Epithelial cell of prostate (primary cell): ENCODE results near the gene COL23A1.

Source experiments
- DNase-seq: peaks from one replicate; pipeline ENCODE4 v3.0.0-alpha.2; 2011; ENCODE audit warnings: low read depth, low spot score
- H3K27ac ChIP-seq: fragments of 450-650 bp; 2 replicates; pipeline ENCODE4 v1.5.1; 2017; ENCODE audit warnings: mild to moderate bottlenecking

The COL23A1 gene

GRCh38 chr5:178590141-178590923, at the start of gene COL23A1:
Gene COL23A1, minus strand, starts transcription at chr5:178590393.
- H3K27ac ChIP-seq = peak within 1 kb of the TSS; percentile 68
- DNase-seq = no peak

- no peak overlapping the region for H3K27ac ChIP-seq
- DNase-seq = no peak
Measured at GRCh38 chr5:178637356-178638074, 47.3 kb upstream of the COL23A1 start.

GRCh38 chr5:178632285-178632684, 42.1 kb upstream of the COL23A1 start:
- DNase-seq = no peak
- no peak overlapping the region for H3K27ac ChIP-seq

GRCh38 chr5:178630951-178631350, 40.8 kb upstream of the COL23A1 start:
- H3K27ac ChIP-seq = no peak overlapping the region
- no peak for DNase-seq

GRCh38 chr5:178630475-178630930, 40.3 kb upstream of the COL23A1 start:
- H3K27ac ChIP-seq = no peak overlapping the region
- DNase-seq = peak; percentile 83

GRCh38 chr5:178627259-178627598, 37.0 kb upstream of the COL23A1 start:
- DNase-seq = no peak
- H3K27ac ChIP-seq = peak overlapping the region; percentile 72

- H3K27ac ChIP-seq = peak within 1 kb of the TSS; percentile 72
- DNase-seq = no peak
Measured at GRCh38 chr5:178626484-178627258, 36.5 kb upstream of the COL23A1 start, which contains the start of gene CLK4. Gene CLK4, minus strand, starts transcription at chr5:178627050. Its CDS starts 3,634 bp downstream, at chr5:178623416.

GRCh38 chr5:178625679-178626483, 35.7 kb upstream of the COL23A1 start:
- no peak for DNase-seq
- peak overlapping the region; percentile 72 for H3K27ac ChIP-seq

- no peak for DNase-seq
Measured at GRCh38 chr5:178624631-178625546, 34.7 kb upstream of the COL23A1 start.

GRCh38 chr5:178622679-178623247, 32.6 kb upstream of the COL23A1 start:
- no peak for DNase-seq
- no peak overlapping the region for H3K27ac ChIP-seq

More at GRCh38 chr5:178624631-178625546, 34.7 kb upstream of the COL23A1 start:
- peak overlapping the region; percentile 72 for H3K27ac ChIP-seq

GRCh38 chr5:178619390-178619789, 29.2 kb upstream of the COL23A1 start:
- no peak overlapping the region for H3K27ac ChIP-seq
- DNase-seq = no peak

- no peak overlapping the region for H3K27ac ChIP-seq
- DNase-seq = no peak
Measured at GRCh38 chr5:178612299-178612698, 22.1 kb upstream of the COL23A1 start.

- no peak overlapping the region for H3K27ac ChIP-seq
Measured at GRCh38 chr5:178606269-178606668, 16.1 kb upstream of the COL23A1 start.

GRCh38 chr5:178605788-178606187, 15.6 kb upstream of the COL23A1 start:
- H3K27ac ChIP-seq = no peak overlapping the region
- no peak for DNase-seq

More at GRCh38 chr5:178606269-178606668, 16.1 kb upstream of the COL23A1 start:
- no peak for DNase-seq

- H3K27ac ChIP-seq = no peak overlapping the region
- DNase-seq = no peak
Measured at GRCh38 chr5:178602752-178603151, 12.6 kb upstream of the COL23A1 start.

- H3K27ac ChIP-seq = no peak overlapping the region
- DNase-seq = no peak
Measured at GRCh38 chr5:178595750-178596149, 5.6 kb upstream of the COL23A1 start.

GRCh38 chr5:178595150-178595549, 5.0 kb upstream of the COL23A1 start:
- no peak overlapping the region for H3K27ac ChIP-seq
- DNase-seq = no peak

- H3K27ac ChIP-seq = peak overlapping the region; percentile 68
- DNase-seq = peak; percentile 73
Measured at GRCh38 chr5:178590924-178591423, 781 bp upstream of the COL23A1 start.
